Loucy (cell line): ENCODE data around the gene BST2.
A peak's percentile ranks its signal among the peaks of the same experiment; 100 is the strongest.

ENCODE experiments used
- H2AFZ ChIP-seq: fragments of 200-600 bp; sonication (generic); 2 replicates; pipeline ENCODE4 v1.6.0; 2016; ENCODE audit warnings: antibody characterized with exemption, mild to moderate bottlenecking, low read length, moderate library complexity
- H3F3A ChIP-seq: fragments of 200-600 bp; 2 replicates; pipeline ENCODE4 v1.6.0; 2016; ENCODE audit warnings: antibody characterized with exemption, low read depth, mild to moderate bottlenecking
- H3K27me3 ChIP-seq: fragments of 200-600 bp; sonication (generic); 2 replicates; pipeline ENCODE4 v1.6.1; 2014; ENCODE audit warnings: low read length, mild to moderate bottlenecking; ENCODE audit not compliant: insufficient read depth, poor library complexity, severe bottlenecking
- H3K36me3 ChIP-seq: fragments of 200-600 bp; sonication (generic); 2 replicates; pipeline ENCODE4 v1.6.1; 2016; ENCODE audit warnings: low read length; ENCODE audit not compliant: insufficient read depth
- H3K4me1 ChIP-seq: fragments of 200-600 bp; sonication (generic); 2 replicates; pipeline ENCODE4 v1.5.1; 2014; ENCODE audit warnings: low read length, mild to moderate bottlenecking; ENCODE audit not compliant: insufficient read depth, poor library complexity, severe bottlenecking
- H3K4me2 ChIP-seq: fragments of 200-600 bp; sonication (generic); 2 replicates; pipeline ENCODE4 v1.6.0; 2014; ENCODE audit warnings: antibody characterized with exemption, low read length, low read depth, mild to moderate bottlenecking; ENCODE audit not compliant: poor library complexity, severe bottlenecking
- H3K4me3 ChIP-seq: fragments of 200-600 bp; sonication (generic); 2 replicates; pipeline ENCODE4 v1.5.1; 2014; ENCODE audit warnings: low read length, mild to moderate bottlenecking, mixed read lengths; ENCODE audit not compliant: poor library complexity, severe bottlenecking
- H3K79me2 ChIP-seq: fragments of 200-600 bp; sonication (generic); 2 replicates; pipeline ENCODE4 v1.6.1; 2014; ENCODE audit warnings: low read length; ENCODE audit not compliant: insufficient read depth
- H3K9ac ChIP-seq: fragments of 200-600 bp; sonication (generic); 2 replicates; pipeline ENCODE4 v1.6.0; 2014; ENCODE audit warnings: mild to moderate bottlenecking, low read depth, low read length, moderate library complexity; ENCODE audit not compliant: poor library complexity, severe bottlenecking
- H3K9me2 ChIP-seq: fragments of 200-600 bp; sonication (generic); replicated peaks from 2 replicates; pipeline ENCODE4 v1.6.1; 2016; ENCODE audit warnings: low read depth, low read length, mixed read lengths
- H3K9me3 ChIP-seq: fragments of 200-600 bp; sonication (generic); 2 replicates; pipeline ENCODE4 v1.6.1; 2014; ENCODE audit warnings: mild to moderate bottlenecking, antibody characterized with exemption, low read length, low read depth; ENCODE audit not compliant: insufficient read depth
- H4K20me1 ChIP-seq: fragments of 200-600 bp; sonication (generic); 2 replicates; pipeline ENCODE4 v1.6.0; 2014; ENCODE audit warnings: antibody characterized with exemption, low read length, mild to moderate bottlenecking; ENCODE audit not compliant: insufficient read depth, poor library complexity, severe bottlenecking
- EZH2phosphoT487 ChIP-seq: fragments of 200-600 bp; IDR thresholded peaks from 2 replicates; pipeline ENCODE4 v1.6.1; 2018; ENCODE audit warnings: antibody characterized with exemption, mild to moderate bottlenecking, moderate library complexity, borderline replicate concordance
- TF ChIP-seq, protein P1 (sequence below): fragments of 200-600 bp; sonication (generic); conservative IDR thresholded peaks from 2 replicates; pipeline ENCODE4 v1.5.1; 2014; ENCODE audit warnings: mild to moderate bottlenecking, antibody characterized with exemption, low read length

BST2 gene

DNA sequence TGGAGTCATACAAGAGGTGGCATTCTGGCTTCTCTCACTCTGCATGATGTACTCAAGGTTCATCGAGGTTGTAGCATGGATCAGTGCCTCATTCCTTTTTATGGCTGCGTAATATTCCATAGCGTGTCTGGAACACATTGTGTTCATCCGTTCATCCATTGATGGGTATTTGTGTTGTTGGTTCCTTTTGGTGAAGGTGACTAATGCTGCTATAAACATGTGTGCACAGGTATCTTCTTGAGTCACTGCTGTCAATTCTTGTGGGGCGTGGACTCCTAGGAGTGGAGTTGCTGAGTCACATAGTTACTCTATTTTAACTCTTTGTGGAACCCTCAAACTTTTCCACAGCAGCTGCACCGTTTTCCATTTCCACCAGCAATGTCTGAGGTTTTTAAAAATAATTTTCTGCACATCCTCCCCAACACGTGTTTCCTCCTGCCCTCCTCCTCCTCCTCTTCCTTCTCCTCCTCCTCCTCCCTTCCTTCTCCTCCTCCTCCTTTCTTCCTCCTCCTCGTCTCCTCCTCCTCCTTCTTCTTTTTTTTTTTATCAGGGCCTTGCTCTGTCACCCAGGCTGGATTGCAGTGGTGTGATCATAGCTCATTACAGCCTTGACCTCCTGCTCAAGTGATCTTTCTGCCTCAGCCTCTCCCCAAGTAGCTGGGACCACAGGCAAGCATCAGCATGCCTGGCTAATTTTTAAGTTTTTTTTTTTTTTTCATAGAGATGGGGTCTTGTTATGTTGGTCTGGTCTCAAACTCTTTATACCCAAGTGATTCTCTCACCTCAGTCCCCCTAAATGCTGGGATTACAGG, 45.0 kb upstream of the BST2 start:
- peak overlapping the region; percentile 45 for H3K9ac ChIP-seq
- no peaks in the 10 kb centered on the region for H4K20me1 ChIP-seq
- H3K79me2 ChIP-seq: no peaks in the 10 kb centered on the region
- TF ChIP-seq, protein P1, sequence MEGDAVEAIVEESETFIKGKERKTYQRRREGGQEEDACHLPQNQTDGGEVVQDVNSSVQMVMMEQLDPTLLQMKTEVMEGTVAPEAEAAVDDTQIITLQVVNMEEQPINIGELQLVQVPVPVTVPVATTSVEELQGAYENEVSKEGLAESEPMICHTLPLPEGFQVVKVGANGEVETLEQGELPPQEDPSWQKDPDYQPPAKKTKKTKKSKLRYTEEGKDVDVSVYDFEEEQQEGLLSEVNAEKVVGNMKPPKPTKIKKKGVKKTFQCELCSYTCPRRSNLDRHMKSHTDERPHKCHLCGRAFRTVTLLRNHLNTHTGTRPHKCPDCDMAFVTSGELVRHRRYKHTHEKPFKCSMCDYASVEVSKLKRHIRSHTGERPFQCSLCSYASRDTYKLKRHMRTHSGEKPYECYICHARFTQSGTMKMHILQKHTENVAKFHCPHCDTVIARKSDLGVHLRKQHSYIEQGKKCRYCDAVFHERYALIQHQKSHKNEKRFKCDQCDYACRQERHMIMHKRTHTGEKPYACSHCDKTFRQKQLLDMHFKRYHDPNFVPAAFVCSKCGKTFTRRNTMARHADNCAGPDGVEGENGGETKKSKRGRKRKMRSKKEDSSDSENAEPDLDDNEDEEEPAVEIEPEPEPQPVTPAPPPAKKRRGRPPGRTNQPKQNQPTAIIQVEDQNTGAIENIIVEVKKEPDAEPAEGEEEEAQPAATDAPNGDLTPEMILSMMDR: no peak
- TF ChIP-seq EZH2phosphoT487: no peak
- H3K36me3 ChIP-seq: no peaks in the 10 kb centered on the region
- 0 out of 2 replicates have a peak overlapping the region, but pooled peaks have one; percentile 2 for H2AFZ ChIP-seq
- peaks cover 12% of the 10 kb centered on the region for H3K4me1 ChIP-seq
- peak overlapping the region; percentile 57 for H3K4me2 ChIP-seq
- peaks cover 4% of the 10 kb centered on the region; the same call in 1 of the 2 replicates for H3F3A ChIP-seq
- H3K4me3 ChIP-seq: no peak overlapping the region
- no peaks in the 10 kb centered on the region for H3K9me3 ChIP-seq
- H3K27me3 ChIP-seq: no peaks in the 10 kb centered on the region
- no peaks in the 10 kb centered on the region for H3K9me2 ChIP-seq

DNA sequence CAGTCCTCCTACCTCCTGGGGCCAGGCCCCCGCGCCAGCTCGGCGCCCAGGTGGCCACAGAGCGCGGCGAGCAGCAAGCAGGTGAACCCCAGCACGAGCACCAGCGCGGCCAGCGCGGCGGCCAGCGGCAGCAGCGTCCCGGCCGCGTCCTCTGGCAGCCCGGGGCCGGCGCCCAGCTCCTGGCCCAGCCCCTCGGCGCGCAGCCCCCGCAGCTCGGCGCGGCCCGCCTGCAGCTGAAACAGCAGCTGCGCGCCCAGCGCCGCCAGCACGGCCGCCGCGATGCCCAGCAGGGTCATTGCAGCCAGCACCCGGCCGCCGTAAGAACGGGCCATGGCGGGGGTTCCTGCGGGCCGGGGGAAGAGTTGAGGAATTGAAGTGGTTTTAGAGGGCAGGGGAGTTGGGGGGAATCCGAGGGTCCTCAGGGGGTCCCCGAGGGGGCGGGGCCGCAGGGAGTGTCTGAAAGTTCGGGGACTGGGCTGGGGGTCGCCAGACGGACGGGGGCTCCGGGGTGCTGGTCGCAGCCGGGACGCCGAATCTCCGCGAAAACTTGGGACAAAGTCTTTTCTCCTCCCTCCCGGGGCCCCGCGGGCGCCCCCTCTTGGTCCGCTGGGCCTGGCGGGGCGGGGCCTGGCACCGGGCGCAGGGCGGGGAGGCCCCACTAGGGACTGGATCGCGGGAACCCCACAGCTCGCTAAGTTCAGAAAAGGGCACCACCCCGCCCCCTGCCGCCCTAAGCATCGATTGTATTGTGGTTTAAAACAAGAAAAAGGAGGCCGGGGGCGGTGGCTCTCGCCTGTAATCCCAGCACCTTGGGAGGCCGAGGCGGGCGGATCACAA, 42.9 kb upstream of the BST2 start, which contains the start of gene TMEM221:
Gene TMEM221, minus strand, starts transcription at position 538 of the 837 bp plus-strand sequence. Its CDS starts 206 bp downstream, at position 332.
- Histone ChIP-seq H4K20me1 (no peaks in the 10 kb centered on the region), H3K9me2 (no peaks in the 10 kb centered on the region), H2AFZ (peak within 1 kb of the TSS; percentile 75; the same call in 1 of the 2 replicates), H3F3A (peaks cover 4% of the 10 kb centered on the region; the same call in 1 of the 2 replicates), H3K4me2 (peak within 1 kb of the TSS; percentile 63), H3K9me3 (no peaks in the 10 kb centered on the region), H3K9ac (no peak within 1 kb of the TSS), H3K79me2 (no peaks in the 10 kb centered on the region), H3K4me1 (peaks cover 12% of the 10 kb centered on the region), H3K36me3 (no peaks in the 10 kb centered on the region), H3K4me3 (peak within 1 kb of the TSS; percentile 66), H3K27me3 (no peaks in the 10 kb centered on the region)
- no peak for TF ChIP-seq EZH2phosphoT487
- TF ChIP-seq, protein P1: peak; percentile 51

DNA sequence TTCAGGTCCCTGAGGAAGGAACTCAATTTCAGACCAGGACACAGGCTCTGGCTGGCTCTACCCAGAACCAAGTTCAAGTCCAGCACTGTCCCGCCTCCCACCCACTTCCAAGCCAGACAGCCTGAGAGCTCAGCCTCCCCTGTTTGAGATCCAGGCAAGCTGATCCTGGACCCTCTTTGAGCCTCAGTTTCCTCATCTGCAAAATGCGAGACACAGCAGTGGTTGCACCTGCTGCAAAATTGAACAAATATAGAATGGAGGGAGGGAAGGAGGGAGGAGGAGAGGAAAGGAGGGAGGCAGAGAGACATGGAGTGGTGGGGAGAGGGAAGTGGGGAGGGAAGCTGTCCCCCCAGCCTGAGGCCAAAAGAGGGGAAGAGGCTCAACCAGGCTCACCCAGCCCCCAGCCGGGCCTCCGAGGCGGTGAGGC, 42.3 kb upstream of the BST2 start:
- Histone ChIP-seq H2AFZ (no peak overlapping the region), H3K4me1 (peaks cover 12% of the 10 kb centered on the region), H4K20me1 (no peaks in the 10 kb centered on the region), H3K9ac (no peak overlapping the region), H3K36me3 (no peaks in the 10 kb centered on the region), H3K4me2 (peak overlapping the region; percentile 63), H3K9me3 (no peaks in the 10 kb centered on the region), H3K27me3 (no peaks in the 10 kb centered on the region), H3F3A (peaks cover 4% of the 10 kb centered on the region; the same call in 1 of the 2 replicates), H3K4me3 (peak overlapping the region; percentile 40), H3K9me2 (no peaks in the 10 kb centered on the region), H3K79me2 (no peaks in the 10 kb centered on the region)
- no peak for TF ChIP-seq EZH2phosphoT487
- TF ChIP-seq, protein P1: no peak
